Left cardiac atrium (tissue), 4 donors: ENCODE results near the gene REEP5. TPM values are rescaled to one million over a fixed set of nuclear protein-coding genes. Genes with fewer than 3 reads are reported as not detected.
A peak's percentile ranks its signal among the peaks of the same experiment; 100 is the strongest.
"Not testable (repeated sequence)": the region's sequence is repeated elsewhere in the genome, so short reads cannot be mapped to it uniquely, and the experiment has no call there.

Experiments
- ATAC-seq, 2 donors: fragments of 200-7000 bp; cut with Tn5 transposase; one replicate each; pipeline ENCODE4 v1.9.1; 2020; ENCODE audit warnings: mild to moderate bottlenecking in 2 of 2, moderate library complexity in 2 of 2
- DNase-seq: peaks from one replicate; pipeline ENCODE4 v3.0.0-alpha.2; 2020
- intact Hi-C, 2 donors: fragments of 100-400 bp; cut with DNase I; formaldehyde crosslinking; loops; one replicate each; pipeline versions ENCODE4 v1.14.1 to v1.15.1; 2022 to 2023
- total RNA-seq, 2 donors: library from RNA; stranded (reverse); fragmentation: NEBNext Ultra II Directional; extraction: Animal tissue kit (Norgen Biotek cat#: 25700); gene quantifications; one replicate each; pipeline ENCODE4 v1.2.1, GENCODE V29; 2021
- donor health status: DM: no; HTN: yes; CAD: no.
- donor health status: DM: no; HTN: yes; CAD: no; lungs with severe emphysema.
- donor health status: DM: yes; HTN: yes; CAD: no.
- donor health status: Dilated cardiomyopathy.

REEP5 gene
- total RNA-seq, 2 donors from 2014 or later, result 105 to 135 TPM

- DNase-seq (peak; percentile 96), ATAC-seq (peak; percentile 97 to 98)
- intact Hi-C loops, result loop anchor here in 1 of 2 donors (10.0 kb wide), 1 partner anchor 64 kb away; the partner anchor contains the start of gene REEP5
Observed at GRCh38 chr5:112860929-112861637, 60.9 kb downstream of the REEP5 start, which contains the start of gene SRP19. TSS of gene SRP19 (plus strand) at chr5:112861287. CDS start at chr5:112861377, 90 bp downstream.

DNA sequence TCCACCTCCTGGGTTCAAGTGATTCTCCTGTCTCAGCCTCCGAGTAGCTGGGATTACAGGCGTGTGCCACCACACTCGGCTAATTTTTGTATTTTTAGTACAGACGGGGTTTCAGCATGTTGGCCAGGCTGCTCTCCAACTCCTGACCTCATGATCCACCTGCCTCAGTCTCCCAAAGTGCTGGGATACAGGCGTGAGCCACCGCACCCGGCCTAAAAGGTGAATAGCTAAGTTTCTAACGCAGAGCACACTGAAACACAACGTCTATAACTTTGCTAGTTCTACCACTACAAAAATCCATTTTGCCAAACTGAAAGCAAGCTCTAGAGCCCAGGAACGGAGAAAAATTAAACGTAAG, 61.5 kb downstream of the REEP5 start:
- ATAC-seq, DNase-seq: not testable (repeated sequence)
- intact Hi-C loops, result loop anchor here in 1 of 2 donors (10.0 kb wide), 1 partner anchor 64 kb away; the partner anchor contains the start of gene REEP5

DNA sequence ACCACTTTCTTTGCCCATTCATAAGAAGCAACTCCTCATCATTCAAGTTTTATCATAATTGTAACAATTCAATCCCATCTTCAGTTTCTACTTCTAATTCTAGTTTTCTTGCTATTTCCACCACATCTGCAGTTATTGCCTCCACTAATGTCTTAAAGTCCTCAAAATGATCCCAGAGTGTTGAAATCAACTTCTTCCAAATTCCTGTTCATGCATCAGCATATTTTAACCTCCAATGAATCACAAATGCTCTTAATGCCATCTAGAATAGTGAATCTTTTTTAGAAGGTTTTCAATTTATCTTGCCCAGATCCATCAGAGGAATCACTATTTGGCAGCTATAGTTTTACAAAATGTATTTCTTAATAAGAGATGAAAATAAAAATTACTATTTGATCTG, 64.2 kb downstream of the REEP5 start:
- intact Hi-C loops, result no loop called here
- DNase-seq (no peak), ATAC-seq (no peak)

DNA sequence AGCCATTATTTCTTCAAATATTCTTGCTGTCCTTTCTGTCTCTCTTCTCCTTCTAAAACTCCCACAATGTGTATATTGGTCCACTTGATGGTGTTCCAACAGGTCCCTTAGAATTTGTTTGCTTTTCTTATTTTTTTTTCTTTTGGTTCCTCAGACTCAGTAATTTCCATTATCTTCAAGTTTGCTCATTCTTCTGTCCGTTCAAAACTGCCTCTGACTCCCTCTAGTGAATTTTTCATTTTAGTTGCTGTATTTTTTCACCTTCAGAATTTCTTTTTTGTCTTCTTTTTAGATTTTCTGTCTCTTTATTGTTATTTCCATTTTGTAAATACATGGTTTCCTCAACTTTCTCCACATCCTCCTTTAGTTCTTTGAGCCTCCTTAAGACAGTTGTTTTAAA, 67.4 kb downstream of the REEP5 start:
- DNase-seq, result no peak
- ATAC-seq, result no peak
- intact Hi-C loops, result no loop called here

DNA sequence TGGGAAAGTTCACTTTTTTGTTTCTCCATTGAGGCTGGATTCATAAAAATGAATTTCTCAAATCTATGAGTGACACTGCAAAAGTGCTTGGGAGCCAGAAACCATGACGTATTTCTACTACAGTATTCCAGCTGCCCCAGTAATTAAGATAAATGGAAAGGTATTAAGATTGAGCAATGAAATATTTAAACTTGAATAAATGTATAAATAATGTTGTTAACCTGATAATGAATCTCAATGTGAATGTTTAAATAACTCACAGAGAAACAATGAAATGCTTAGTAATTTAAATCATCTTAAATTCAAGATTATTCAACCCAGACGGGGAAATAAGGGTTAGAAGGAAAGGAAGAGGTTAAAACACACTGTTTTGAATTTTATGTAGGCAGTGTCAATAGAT, 72.1 kb downstream of the REEP5 start:
- intact Hi-C loops, result no loop called here
- DNase-seq (no peak), ATAC-seq (no peak)

DNA sequence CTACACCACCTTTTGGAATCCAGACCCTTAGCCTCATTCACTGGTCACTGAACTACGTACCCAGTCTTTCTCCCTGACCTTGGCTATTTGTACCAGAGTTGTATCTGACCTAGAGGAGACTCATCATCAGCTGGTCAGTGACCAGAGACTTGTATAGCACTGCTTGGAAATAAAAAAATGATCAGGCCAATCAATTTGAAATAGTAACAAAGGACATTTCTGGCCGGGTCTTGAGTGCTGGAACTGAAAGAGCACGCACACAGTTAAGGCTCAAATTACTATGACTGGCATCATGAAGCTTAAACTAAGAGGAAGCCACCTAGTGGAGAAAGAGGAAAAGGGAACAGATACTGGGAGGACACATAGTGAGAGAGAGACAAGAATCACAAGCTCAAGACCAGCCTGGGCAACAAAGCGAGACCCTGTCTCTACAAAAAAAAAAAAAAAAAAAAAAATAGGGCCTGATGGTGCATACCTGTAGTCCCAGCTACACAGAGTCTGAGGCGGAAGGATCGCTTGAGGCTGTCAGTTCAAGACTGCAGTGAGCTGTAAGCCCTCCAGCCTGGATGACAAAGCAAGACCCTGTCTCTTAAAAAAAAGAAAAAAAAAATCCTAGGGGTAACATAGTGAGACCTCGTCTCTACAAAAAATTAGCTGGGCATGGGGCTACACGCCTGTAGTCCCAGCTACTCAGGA, 73.8 kb downstream of the REEP5 start:
- intact Hi-C loops, result no loop called here
- DNase-seq (no peak), ATAC-seq (peak; percentile 80 to 93)

DNA sequence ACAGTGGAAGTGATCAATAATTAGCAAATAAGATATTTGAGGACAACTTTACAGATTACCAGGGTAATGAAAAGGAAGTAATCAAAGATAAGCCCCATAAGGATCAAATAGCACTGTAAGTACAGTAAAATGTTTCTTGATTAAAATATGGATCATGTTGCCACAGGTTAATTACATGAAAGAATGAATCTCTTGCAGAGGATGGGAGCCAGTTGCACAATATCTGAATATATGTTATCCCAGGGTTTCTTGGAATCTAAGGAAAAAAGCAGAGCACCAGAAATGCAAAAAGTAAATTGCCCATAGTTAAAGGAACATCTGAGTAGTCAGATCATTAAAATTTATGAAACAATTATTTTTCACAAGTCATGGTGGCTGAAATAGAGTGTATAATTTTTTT, 74.7 kb downstream of the REEP5 start:
- ATAC-seq, result no peak
- intact Hi-C loops, result no loop called here
- no peak for DNase-seq

DNA sequence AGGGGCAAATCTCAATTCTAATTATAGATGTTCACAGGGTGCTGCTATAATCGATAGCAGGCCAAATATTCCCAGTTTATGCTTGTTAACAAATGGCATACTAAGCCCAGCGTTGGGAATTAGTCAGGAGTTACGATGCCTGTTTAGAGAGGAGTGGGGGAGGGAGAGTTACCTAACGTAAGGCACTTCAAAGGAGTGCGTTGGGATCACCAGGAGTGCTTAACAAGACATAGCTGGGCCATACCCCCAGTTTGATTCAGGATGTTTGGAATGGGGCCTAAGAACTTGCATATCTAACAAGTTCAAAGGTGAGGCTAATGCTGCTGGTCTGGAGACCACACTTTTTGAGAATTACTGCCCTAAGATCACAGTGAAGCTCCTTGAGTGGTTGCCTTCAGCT, 75.5 kb downstream of the REEP5 start:
- DNase-seq, result no peak
- intact Hi-C loops, result no loop called here
- ATAC-seq, result no peak

DNA sequence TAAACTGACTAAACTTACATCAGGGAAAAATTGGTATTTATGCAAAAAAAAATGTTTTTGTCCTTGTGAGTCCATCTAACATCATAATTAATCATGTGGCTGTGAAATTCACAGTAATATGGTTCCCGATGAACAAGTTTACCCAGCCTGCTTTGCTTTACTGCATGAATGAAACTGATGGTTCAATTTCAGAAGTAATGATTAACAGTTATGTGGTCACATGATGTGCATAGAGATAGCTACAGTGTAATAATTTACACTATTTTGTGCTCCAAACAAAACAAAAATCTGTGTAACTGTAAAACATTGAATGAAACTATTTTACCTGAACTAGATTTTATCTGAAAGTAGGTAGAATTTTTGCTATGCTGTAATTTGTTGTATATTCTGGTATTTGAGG, 77.5 kb downstream of the REEP5 start:
- intact Hi-C loops, result no loop called here
- no peak for ATAC-seq
- DNase-seq, result no peak

DNA sequence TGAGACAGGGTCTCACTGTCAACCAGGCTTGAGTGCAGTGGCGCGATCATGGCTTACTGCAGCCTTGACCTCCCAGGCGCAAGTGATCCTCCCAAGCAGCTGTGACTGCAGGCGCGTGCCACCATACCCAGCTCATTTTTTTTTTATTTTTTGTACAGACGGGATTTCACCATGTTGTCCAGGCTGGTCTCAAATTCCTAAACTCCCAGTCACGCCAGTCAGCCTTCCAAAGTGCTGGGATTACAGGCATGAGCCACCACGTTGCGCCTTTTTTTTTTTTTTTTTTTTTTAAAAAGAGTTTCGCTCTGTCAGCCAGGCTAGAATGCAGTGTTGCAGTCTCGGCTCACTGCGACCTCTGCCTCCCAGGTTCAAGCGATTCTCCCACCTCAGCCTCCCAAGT, 88.1 kb downstream of the REEP5 start:
- DNase-seq, result no peak
- no peak for ATAC-seq
- intact Hi-C loops, result no loop called here

DNA sequence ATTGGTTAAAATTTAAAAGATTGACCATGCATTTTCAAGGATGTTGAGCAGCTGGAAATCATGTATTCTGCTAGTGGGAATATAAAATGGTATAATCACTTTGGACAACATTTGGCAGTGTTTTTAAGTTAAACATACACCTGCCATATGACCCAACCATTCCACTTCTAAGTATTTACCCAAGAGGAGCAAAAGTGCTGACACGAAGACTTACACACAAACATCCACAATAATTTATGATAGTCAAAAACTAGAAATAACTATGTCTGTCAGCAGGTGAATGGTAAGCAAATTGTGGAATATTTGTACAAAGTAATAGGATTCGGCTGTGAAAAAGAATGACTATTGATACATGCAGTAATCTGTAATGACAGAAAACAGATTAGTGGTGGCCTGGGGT, 91.6 kb downstream of the REEP5 start:
- ATAC-seq, result no peak

More for the DNA sequence above, 91.6 kb downstream of the REEP5 start:
- DNase-seq, result no peak
- intact Hi-C loops, result no loop called here

Other genes with a start within 250 kb of the REEP5 start
- gene APC, start 184.3 kb downstream of the REEP5 start, total RNA-seq, result 10 to 100 TPM; 36.8 to 37.1 TPM
- gene SRP19, start 60.9 kb downstream of the REEP5 start, total RNA-seq, result 10 to 100 TPM; 28.5 to 39.6 TPM
- 10 to 100 TPM; 21.5 to 23.7 TPM for gene DCP2, start 54.6 kb upstream of the REEP5 start, total RNA-seq